Right ventricle myocardium superior (tissue), 1 donor: ENCODE measurements around the gene CCDC78. TPM values are rescaled to one million over a fixed set of nuclear protein-coding genes. Genes with fewer than 3 reads are reported as not detected.
"Not testable (repeated sequence)": the region's sequence is repeated elsewhere in the genome, so short reads cannot be mapped to it uniquely, and the experiment has no call there.

Experiments
- ATAC-seq: fragments of 200-7000 bp; cut with Tn5 transposase; one replicate; pipeline ENCODE4 v1.9.1; 2020; ENCODE audit warnings: mild to moderate bottlenecking; ENCODE audit not compliant: poor library complexity
- DNase-seq: peaks from one replicate; pipeline ENCODE4 v3.0.0-alpha.2; 2020
- intact Hi-C: fragments of 100-400 bp; cut with DNase I; formaldehyde crosslinking; loops from one replicate; pipeline ENCODE4 v1.11.2; 2022
- total RNA-seq: library from RNA; stranded (reverse); fragmentation: NEBNext Ultra II Directional; extraction: Animal tissue kit (Norgen Biotek cat#: 25700); gene quantifications from one replicate; pipeline ENCODE4 v1.2.1, GENCODE V29; 2021
- donor health status: DM: no; HTN: yes; CAD: no; lungs with severe emphysema.

Gene CCDC78
- total RNA-seq, 1 donor from 2014 or later: 0.32 TPM

DNA sequence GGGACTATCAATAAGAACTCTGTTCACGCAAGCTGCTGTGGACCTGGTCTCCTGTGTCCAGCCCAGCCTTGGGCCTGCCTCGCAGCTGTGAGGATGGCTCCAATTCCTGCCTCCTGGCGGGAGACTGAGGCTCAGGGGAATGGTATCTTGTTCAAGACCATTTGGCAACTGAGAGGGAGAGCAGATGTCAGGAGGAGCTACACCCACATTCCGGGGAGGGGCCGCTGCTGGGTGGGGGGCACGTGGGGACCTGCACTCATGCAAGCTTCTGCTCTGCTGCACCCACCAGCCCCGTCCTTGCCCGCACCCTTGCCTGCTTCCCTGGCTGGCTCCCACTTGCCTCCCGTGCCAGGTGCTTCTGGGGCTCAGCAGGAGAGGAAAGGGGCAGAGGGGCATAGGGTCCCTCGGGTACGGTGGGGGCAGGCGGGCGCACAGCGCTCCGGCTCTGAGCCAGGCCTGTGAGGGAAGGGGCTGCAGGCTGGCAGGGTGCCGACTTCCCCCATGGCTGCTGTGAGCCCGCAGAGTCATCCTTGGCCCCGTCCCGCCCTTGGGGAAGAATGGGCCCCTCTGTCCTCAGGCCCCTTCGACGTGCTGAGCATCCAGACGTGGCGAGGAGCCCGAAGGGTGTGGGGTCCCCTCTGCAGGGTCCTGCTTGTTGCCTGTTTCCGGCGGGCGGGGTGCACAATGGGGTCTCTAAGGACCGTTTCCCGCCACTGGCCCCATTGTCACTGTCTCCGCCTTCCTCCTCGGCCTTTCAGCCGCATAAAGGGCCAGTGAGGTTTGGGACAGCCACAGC lies 8.6 kb downstream of the CCDC78 start:
- ATAC-seq (no peak), DNase-seq (no peak)
- intact Hi-C loops: no loop called here

DNA sequence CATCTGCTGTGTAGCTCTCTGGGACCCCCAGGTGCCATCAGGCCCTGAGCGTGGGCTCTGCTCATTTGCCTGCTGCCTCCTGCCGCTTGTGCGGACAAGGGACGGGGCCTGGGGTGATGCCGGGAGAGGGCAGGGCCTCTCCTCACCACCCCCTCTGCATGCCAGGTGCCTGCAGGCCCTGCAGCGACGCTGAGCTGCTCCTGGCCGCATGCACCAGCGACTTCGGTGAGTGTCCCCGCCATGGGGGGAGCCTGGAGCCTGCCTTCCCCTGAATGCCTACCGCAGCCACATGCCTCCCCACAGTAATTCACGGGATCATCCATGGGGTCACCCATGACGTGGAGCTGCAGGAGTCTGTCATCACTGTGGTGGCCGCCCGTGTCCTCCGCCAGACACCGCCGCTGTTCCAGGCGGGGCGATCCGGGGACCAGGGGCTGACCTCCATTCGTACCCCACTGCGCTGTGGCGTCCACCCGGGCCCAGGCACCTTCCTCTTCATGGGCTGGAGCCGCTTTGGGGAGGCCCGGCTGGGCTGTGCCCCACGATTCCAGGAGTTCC lies 9.4 kb downstream of the CCDC78 start:
- no peak for DNase-seq
- intact Hi-C loops: no loop called here
- ATAC-seq: no peak

DNA sequence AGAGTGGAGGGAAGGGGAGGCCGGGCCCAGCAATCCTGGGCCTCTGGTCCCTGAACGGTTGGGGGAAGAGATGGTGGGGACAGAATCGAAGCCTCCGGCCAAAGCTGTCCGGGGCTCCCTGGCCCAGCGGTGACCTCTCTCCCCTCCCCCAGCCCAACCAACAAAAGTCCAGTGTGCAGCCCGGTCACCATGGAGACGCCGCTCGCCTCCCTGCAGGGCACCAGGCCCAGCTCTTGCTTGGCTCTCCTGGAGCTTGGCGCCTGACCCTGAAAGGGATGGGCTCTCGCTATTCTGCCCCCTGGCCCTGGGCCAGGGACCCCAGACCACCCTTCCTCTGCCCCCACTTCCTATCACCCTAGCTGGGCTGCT lies 10.1 kb downstream of the CCDC78 start:
- intact Hi-C loops: no loop called here
- no peak for ATAC-seq
- DNase-seq: no peak

- intact Hi-C loops: loop anchor here (2.0 kb wide), 1 partner anchor 69 kb away; no protein-coding TSS in a partner anchor
- DNase-seq: no peak
- ATAC-seq: no peak
These were observed 10.6 kb downstream of the CCDC78 start for GRCh38 chr16:715477-716199.

GRCh38 chr16:714558-715476 lies 11.4 kb downstream of the CCDC78 start, which contains the start of gene METRN:
TSS of gene METRN (plus strand) at chr16:715118. CDS start at chr16:715290, 172 bp downstream.
- intact Hi-C loops: loop anchor here (2.0 to 5.0 kb wide), 2 partner anchors 70 to 342 kb away; no protein-coding TSS in a partner anchor
- DNase-seq (peak; percentile 96), ATAC-seq (peak; percentile 94)

GRCh38 chr16:714079-714478 lies 12.2 kb downstream of the CCDC78 start:
- intact Hi-C loops: loop anchor here (2.0 to 5.0 kb wide), 2 partner anchors 71 to 343 kb away; no protein-coding TSS in a partner anchor
- DNase-seq (no peak), ATAC-seq (no peak)

DNA sequence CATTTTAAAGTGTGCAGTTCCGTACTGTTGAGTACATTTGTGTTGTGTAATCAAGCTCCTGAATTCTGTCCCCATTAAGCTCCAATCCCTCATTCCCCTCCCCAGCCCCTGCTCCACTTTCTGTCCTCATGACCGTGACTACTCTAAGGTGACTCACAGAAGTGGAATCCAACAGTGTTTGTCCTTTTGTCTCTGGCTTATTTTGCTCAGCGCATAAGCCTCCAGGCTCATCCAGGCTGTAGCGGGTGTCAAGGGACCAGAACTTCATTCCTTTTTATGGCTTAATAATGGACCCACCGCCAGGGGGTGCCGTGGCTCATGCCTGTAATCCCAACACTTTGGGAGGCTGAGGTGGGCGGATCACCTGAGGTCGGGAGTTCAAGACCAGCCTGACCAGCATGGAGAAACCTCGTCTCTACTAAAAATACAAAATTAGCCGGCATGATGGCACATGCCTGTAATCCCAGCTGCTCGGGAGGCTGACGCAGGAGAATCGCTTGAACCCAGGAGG lies 13.4 kb downstream of the CCDC78 start:
- DNase-seq: not testable (repeated sequence)
- intact Hi-C loops: loop anchor here (5.0 kb wide), 1 partner anchor 345 kb away; no protein-coding TSS in a partner anchor

DNA sequence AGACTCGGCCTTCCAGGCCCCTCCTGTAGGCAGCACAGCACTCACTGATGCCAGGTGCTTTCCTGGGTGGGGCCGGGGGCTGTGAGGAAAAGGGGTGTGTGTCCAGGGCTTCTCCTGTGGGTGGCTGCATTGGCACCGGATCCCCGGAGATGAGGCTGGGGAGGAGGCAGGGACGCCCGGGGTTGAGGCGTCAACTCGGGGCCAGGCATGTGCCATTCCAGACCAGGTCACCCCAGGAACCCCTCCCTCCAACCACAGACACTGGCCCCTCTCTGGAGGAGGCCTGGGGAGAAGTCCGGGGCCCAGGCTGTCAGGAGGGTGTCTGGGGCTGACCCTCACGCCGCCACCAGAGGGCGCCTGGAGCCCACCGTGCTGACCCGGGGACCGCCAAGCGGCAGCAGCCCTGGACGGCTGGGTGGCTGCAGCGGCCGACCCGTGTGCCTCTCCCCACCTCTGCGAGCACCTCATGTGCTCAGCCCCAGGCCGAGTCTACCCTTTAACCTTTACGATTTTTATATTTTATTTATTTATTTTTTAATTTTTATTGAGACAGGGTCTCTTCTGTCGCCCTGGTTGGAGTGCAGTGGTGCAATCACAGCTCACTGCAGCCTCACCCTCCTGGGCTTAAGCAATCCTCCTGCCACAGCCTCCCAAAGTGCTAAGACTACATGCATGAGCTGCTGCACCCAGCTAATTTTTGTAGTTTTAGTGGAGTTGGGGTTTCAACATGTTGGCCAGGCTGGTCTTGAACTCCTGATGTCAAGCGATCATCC lies 14.5 kb downstream of the CCDC78 start:
- intact Hi-C loops: loop anchor here (5.0 kb wide), 1 partner anchor 346 kb away; no protein-coding TSS in a partner anchor
- peak; percentile 88 for DNase-seq

More for the DNA sequence above, 13.4 kb downstream of the CCDC78 start:
- not testable (repeated sequence) for ATAC-seq

GRCh38 chr16:711084-711483 lies 15.2 kb downstream of the CCDC78 start:
- intact Hi-C loops: loop anchor here (5.0 kb wide), 1 partner anchor 346 kb away; no protein-coding TSS in a partner anchor
- ATAC-seq: no peak
- DNase-seq: no peak

More for the DNA sequence above, 14.5 kb downstream of the CCDC78 start:
- ATAC-seq: peak; percentile 74

DNA sequence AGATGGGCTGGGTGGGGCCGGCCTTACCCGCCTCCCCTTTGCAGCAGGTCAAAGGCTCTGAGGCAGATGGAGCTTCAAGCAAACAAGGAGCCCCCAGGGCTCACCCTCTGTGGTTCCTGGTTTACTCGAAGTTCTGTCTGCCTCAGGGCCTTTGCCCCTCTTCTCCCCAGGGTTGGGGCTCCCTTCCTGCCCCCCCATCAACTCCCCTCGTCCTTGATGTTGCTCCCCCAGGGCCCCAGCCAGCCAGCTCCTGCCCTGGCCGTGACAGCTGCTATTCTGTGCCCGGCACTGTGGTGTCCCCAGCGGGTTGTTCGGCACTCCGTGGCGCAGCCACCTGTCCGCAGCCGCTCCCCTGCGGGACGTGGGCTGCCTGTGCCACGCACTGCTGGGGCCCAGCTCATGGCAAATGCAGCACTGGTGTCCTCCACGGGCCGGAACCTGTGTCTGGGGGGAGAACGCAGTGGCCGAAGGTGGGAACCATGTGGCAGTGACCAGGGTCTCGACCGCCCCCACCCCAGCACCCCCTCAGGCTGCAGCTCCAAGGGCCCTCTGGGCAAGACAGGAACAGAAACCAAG lies 15.7 kb downstream of the CCDC78 start:
- ATAC-seq (no peak), DNase-seq (no peak)
- intact Hi-C loops: loop anchor here (5.0 kb wide), 1 partner anchor 347 kb away; no protein-coding TSS in a partner anchor

DNA sequence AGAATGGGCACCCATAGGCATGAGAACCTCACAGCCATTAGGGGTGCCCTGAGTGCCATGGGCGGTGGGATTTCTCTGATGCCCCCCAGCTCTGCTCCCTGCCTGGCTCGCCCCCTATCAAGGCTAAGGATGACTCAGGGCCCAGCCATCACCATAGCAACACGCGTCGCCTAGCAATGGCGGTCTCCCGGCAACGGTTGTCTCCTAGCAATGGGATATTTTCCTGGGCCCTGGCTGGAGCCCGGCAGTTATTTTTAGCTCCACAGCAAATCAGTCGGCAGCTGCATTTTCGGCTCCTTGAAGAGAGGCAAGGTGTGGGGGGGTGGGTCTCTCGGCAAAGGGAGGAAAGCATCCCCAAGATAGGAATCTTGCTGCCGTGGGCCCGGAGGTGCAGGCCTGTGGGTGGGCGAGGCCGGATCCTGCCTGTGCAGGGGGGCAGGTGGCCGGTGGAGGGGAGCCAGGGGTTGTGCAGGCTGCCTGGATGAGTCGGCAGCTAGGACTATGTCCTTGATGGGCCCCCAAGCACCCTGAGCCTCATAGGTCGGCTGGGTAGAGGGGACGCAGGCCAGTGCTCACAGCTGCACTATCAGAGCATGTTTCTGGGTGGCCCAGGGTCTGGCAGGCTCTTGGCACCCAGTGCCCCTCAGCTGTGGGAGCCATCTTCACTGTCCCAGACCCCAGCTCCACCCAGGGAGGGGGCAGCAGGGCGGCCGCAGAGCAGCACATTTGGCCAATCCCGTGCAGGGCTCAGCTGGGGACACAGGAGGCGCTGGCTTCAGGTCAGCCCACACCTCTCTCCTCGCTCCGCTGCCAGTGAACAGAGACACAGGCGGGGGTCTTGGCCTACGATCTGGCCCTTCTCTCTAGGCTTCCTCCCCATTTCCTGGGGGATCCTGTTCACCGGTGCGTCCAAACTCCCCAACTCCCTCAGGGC lies 16.4 kb downstream of the CCDC78 start:
- DNase-seq (no peak), ATAC-seq (no peak)
- intact Hi-C loops: loop anchor here (5.0 kb wide), 1 partner anchor 347 kb away; no protein-coding TSS in a partner anchor

- DNase-seq: no peak
- no peak for ATAC-seq
- intact Hi-C loops: no loop called here
These were observed 17.3 kb downstream of the CCDC78 start for GRCh38 chr16:708959-709358.

- no peak for ATAC-seq
- intact Hi-C loops: no loop called here
These were observed 18.2 kb downstream of the CCDC78 start for GRCh38 chr16:708019-708418.

GRCh38 chr16:707062-707538 lies 19.1 kb downstream of the CCDC78 start:
- ATAC-seq (no peak), DNase-seq (no peak)
- intact Hi-C loops: no loop called here

More at GRCh38 chr16:708019-708418, 18.2 kb downstream of the CCDC78 start:
- DNase-seq: no peak

- intact Hi-C loops: no loop called here
- no peak for ATAC-seq
These were observed 19.8 kb downstream of the CCDC78 start for GRCh38 chr16:706189-707061.

More at GRCh38 chr16:706189-707061, 19.8 kb downstream of the CCDC78 start:
- DNase-seq: no peak
